ENCODE data around the gene COL5A1.

The COL5A1 gene

DNA sequence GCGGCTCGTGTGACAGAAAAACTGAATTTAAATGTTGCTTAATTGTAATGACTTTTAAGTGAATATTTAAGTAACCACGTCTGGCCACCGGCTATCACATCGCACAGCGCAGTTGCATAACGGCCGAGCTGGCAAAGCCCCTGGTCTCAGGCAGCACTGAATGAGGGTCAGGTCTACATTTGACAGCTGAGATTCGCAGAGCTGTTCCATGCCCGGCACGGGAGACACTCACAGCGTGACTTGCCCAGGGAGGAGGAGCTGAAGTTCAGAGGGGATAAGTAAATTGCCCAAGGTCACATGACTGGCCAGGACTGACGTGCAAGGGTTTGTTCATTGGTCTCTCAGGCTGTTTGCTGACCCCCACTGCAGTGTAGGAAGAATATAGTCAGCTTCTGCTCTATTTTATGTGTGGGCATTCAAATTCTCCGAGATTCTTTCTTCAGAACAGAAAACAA lies 17.4 kb upstream of the COL5A1 start:
- DNase-seq, result no peak
- in situ Hi-C loops (cut with MboI; ENCODE audit: low pct_unique_long_range_greater_than_20kb, low sequenced_read_pairs), result no loop called here

DNA sequence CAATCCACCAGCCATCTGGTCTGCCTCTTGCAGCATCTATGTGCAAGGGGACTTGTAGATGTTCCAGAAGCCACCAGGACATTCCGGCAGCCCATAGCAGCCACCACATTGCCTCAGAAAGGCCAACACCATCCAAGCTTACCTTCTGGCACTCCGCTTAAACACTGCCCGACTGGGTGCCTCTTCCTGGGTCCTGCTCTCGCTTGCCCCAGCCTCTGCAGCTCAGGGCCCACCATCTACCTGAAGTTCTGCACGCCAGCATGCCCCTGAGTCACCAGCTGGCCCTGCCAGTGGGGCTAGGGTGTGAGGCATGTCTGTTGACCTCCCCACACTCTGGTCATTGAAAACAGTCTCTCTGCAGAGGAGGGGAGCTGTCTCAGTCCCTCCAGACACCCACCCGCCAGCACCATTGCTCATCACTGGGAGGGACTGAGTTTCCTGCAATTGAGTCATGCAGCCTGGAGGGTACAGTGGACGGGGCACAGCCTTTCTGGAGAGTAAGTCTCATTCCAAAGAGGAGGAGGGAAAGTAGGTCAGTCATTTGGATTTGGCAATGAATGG lies 16.9 kb upstream of the COL5A1 start:
- in situ Hi-C loops (cut with MboI; ENCODE audit: low pct_unique_long_range_greater_than_20kb, low sequenced_read_pairs), result no loop called here
- no peak for DNase-seq

- no peak for DNase-seq
- in situ Hi-C loops (cut with MboI; ENCODE audit: low pct_unique_long_range_greater_than_20kb, low sequenced_read_pairs), result no loop called here
These were observed 16.1 kb upstream of the COL5A1 start for GRCh38 chr9:134625361-134626068.

DNA sequence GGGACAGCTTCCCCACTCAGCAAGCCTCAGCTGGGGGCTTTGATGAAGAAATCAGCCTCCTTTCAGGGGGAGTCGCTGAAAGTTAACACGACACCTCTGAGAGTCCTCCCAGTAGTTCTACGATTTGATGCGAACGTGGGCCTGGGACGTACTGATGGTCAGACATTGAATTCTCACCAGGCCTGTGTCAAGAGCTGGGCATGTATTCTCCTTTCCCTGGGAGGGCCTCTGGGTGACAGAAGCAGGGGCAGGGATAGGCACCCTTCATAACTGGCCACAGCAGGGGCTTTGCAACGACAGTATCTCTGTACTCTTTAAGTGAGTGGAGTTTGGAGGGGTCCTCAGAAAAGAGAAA lies 15.6 kb upstream of the COL5A1 start:
- in situ Hi-C loops (cut with MboI; ENCODE audit: low pct_unique_long_range_greater_than_20kb, low sequenced_read_pairs), result no loop called here

DNA sequence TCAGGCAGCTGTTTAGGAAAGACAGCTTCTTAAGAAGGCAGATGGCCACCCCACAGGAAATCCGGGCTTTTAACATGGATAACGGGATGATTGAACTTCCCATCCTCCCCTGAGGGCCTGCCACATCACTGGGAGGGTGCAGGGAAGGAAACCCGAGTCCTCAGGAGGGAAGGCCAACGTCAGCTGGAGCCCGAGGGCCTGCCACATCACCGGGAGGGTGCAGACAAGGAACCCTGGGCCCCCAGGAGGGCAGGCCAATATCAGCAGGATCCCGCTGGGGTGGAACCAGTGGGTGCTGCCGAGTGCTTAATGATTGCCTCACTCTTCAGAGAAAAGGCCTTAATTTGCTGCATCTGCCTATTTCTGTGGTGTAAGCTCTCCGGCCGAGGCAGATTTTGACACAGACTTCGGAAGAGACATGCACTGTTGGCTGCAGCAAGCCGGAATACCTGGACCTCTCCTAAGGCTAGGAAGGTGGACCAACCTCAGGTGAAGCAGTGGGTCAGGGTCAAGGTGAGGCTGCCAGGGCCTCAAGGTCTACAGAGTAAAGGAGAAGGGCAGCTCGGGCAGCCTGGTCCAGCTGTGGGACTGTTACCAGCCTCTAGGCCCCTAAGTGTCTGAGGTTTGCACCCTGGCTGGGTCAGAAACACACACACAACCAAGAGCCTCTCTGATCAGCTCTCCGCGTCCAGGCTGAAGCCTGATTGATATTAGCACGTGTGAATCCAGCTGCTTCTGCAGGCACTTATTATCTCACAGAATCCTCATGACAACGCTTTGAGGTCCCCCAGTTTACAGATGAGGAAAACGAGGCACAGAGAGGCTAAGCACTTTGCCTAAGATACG lies 14.8 kb upstream of the COL5A1 start:
- DNase-seq, result no peak
- in situ Hi-C loops (cut with MboI; ENCODE audit: low pct_unique_long_range_greater_than_20kb, low sequenced_read_pairs), result no loop called here

More for the DNA sequence above, 15.6 kb upstream of the COL5A1 start:
- DNase-seq, result no peak

DNA sequence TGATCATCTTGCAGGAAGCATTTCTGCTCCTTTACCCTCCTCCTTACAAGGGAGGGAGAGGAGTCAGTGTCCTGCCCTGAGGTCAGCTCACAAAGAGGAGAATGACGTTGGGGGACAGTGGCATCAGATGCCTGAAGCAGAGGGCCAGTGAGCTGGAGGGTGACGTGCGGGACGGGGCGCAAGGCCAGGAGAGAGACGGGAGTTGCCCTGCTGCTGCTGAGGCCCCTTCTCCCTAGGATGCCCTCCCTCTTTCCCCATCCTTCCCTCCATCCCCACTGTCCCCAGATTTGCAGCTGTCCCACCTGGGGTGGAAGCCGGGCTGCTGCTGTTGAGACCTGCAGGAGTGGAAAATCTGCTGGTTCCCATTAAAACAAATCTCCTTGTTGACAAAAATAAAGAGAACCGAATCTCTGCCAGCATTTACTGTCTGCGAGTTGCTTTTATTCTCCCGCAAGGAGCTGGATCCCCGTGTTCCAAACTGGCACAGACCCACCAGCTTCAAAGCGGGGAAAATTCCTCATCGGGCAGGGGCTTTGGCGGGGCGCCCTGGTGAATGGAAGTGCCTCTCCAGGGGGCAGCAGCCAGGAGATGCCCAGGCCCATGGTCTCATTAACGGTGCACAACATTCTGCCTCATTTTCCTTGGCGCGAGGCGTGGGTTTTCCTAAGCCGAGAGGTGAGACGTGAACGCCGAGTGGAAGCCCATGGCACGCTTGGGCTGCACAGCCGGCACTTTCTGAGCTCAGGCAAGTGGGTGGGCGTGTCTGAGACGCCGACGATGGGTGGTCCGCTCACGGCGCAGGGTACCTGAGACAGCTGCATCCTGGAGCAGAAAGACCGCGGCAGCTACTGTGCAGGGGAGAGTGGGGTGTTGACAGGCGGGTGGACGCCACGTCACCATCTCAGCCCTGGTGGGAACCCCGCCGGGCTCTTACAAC lies 13.9 kb upstream of the COL5A1 start:
- in situ Hi-C loops (cut with MboI; ENCODE audit: low pct_unique_long_range_greater_than_20kb, low sequenced_read_pairs), result no loop called here
- DNase-seq, result no peak

GRCh38 chr9:134628354-134628736 lies 13.3 kb upstream of the COL5A1 start:
- no peak for DNase-seq
- in situ Hi-C loops (cut with MboI; ENCODE audit: low pct_unique_long_range_greater_than_20kb, low sequenced_read_pairs), result no loop called here

DNA sequence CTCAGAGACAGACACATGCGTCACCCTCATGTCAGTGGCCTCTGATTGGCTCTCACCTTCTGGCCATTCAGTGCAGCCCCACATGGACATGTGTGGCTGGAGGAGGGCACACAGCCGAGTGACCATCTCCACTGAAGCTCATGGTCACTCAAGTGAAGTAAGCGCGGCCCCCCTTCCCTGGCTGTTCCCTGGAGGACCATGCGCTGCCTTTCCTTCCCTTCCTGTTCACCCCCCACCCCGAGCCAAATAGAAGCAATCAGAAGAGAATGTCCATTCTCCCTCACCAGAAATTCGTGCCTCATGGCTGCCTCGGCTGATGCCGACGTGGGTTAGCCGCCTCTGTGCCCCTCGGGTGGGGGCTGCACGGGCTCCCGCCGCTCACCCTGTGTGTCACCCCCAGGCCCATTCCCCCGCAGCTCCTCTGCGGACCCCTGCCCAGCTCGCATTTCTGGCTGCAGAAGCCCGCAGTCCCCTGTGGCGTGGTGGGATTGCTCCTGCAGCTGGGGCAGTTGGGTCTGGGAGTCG lies 12.5 kb upstream of the COL5A1 start:
- no peak for DNase-seq
- in situ Hi-C loops (cut with MboI; ENCODE audit: low pct_unique_long_range_greater_than_20kb, low sequenced_read_pairs), result no loop called here

DNA sequence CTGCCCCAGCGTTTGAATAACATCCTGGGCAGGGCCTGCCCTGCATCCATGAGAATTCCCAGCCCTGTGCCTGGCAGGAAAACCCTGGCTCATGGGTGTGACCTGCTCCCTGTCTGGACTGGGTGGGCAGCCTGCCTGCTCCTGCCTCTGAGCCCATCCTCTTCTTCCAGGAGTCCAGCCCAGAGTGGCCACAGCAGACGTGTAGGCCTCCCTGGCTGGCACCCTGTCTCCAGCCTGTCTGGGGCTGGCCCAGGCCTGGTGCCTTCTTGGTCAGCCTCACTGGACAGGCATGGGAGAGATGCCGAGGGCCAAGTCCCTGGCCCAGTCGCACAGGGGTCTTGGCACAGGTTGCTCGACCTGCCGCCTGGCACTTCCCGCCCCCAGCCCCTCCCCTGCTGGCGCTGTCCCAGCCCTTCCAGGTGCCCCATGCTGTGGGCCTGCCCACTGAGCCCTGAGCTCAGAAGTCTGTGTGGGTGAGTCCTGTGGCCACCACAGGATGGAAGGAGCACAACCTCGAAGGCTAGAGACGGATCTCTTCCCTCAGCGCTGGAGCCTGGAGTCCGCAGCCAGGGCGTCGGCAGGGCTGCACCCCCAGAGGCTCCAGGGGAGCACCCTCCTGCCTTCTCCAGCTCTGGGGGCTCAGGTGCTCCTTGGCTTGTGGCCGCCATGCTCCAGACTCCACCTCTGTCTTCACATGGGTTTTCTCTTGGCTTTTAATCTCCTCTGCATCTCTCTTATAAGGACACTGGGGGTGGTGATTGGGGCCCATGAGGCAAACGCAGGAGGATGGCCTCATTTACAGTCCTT lies 11.8 kb upstream of the COL5A1 start:
- in situ Hi-C loops (cut with MboI; ENCODE audit: low pct_unique_long_range_greater_than_20kb, low sequenced_read_pairs), result no loop called here
- no peak for DNase-seq

- in situ Hi-C loops (cut with MboI; ENCODE audit: low pct_unique_long_range_greater_than_20kb, low sequenced_read_pairs), result no loop called here
- DNase-seq, result no peak
These were observed 11.2 kb upstream of the COL5A1 start for GRCh38 chr9:134630393-134630790.

- in situ Hi-C loops (cut with MboI; ENCODE audit: low pct_unique_long_range_greater_than_20kb, low sequenced_read_pairs), result no loop called here
- no peak for DNase-seq
These were observed 10.7 kb upstream of the COL5A1 start for GRCh38 chr9:134630861-134631260.

DNA sequence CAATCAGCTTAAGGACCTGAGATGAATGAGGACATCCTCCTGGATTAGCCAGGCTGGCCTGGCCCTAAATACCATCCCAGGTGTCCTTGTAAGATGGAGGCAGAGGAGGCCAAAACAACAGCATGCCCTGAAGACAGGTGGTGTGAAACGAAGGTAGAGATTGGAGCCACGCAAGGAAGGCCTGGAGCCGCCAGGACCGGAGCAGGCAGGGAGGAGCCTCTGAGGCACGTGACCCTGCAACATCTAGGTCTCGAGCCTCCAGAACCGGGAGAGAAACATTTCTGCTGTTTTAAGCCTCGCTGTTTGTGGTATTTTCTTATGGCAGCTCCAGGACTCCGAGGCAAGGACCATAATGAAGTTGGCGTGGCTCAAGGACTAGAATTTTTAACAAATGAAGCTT lies 9.7 kb upstream of the COL5A1 start:
- in situ Hi-C loops (cut with MboI; ENCODE audit: low pct_unique_long_range_greater_than_20kb, low sequenced_read_pairs), result no loop called here
- no peak for DNase-seq

- in situ Hi-C loops (cut with MboI; ENCODE audit: low pct_unique_long_range_greater_than_20kb, low sequenced_read_pairs), result no loop called here
- no peak for DNase-seq
These were observed 9.3 kb upstream of the COL5A1 start for GRCh38 chr9:134632329-134632728.

GRCh38 chr9:134633362-134634142 lies 8.1 kb upstream of the COL5A1 start:
- no peak for DNase-seq
- in situ Hi-C loops (cut with MboI; ENCODE audit: low pct_unique_long_range_greater_than_20kb, low sequenced_read_pairs), result no loop called here

DNA sequence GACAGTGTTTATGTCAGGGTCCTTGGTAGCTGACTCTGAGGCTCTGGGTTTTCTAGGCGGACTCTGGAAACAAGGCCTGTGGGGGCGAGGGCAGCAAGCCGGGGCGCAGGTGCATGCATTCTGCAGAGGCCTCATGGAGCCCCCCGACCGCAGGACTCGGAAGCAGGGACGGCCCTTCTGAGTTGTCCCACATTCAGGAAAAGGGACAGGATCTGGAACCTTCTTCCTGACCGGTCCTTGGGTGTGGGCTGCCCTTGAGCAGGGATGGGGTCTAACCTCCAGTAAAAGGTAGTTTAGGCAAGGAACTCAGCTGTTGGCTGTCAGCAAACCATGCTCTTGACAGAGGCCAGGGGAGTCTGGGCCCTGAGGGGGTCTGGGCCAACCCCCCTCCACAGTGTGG lies 7.4 kb upstream of the COL5A1 start:
- in situ Hi-C loops (cut with MboI; ENCODE audit: low pct_unique_long_range_greater_than_20kb, low sequenced_read_pairs), result no loop called here
- no peak for DNase-seq

DNA sequence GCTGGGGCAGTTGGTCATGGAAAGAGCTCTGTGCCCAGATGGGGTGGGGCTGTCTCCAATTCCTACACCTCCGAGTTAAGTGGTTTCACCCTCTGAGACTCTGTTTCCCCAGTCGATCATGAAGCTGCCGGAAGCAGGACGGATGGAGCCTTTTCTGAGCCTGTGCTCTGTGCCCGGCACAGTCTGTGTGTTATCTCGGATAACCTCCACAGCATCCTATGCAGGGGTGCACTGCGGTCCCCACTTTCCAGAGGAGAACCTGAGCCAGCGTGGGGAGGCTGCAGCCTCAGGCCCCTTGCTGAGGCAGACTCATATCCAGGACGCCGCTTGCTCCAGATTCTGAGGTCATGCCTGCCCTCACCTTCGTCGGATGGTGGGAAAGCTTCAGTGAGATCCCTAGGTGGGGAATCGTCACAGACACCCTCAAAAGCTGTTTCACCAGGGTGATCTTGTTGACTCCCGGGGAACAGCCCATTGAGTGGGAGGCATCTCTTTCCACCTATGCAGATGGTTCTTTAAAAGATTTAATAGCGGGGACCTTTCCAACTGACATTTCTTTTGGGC lies 6.9 kb upstream of the COL5A1 start:
- no peak for DNase-seq
- in situ Hi-C loops (cut with MboI; ENCODE audit: low pct_unique_long_range_greater_than_20kb, low sequenced_read_pairs), result no loop called here

- in situ Hi-C loops (cut with MboI; ENCODE audit: low pct_unique_long_range_greater_than_20kb, low sequenced_read_pairs), result no loop called here
- DNase-seq, result no peak
These were observed 6.1 kb upstream of the COL5A1 start for GRCh38 chr9:134635351-134636148.

Measured in KBM-7 (cell line).